ENCODE data around the gene RANBP17. TPM values are rescaled to one million over a fixed set of nuclear protein-coding genes. Genes with fewer than 3 reads are reported as not detected.

RANBP17 gene
- total and polyA plus RNA-seq, 2 of the 4 experiments (the other 2 are of a cell fraction): 8.2 to 29.0 TPM

- no TSS peak for BruUV-seq (replicated peaks)
Measured at GRCh38 chr5:170917113-170917512, 55.3 kb downstream of the RANBP17 start.

More at GRCh38 chr5:170917113-170917512, 55.3 kb downstream of the RANBP17 start:
- Histone ChIP-seq H3K9me3 (ENCODE audit: control insufficient read depth, insufficient read depth, low read length) (no peaks in the 10 kb centered on the region), H3K18ac (ENCODE audit: low read depth, low read length) (no peak overlapping the region), H2BK20ac (ENCODE audit: low read depth, low read length) (no peak overlapping the region), H3K4me3 (ENCODE audit: insufficient read depth, low read depth, low read length) (no peak overlapping the region), H4K8ac (ENCODE audit: low read depth in 2 of 2, low read length in 2 of 2) (no peak overlapping the region), H2AFZ (replicated peaks; ENCODE audit: low read length, poor library complexity) (no peak overlapping the region), H3K27me3 (ENCODE audit: control insufficient read depth, insufficient read depth, low read length) (no peaks in the 10 kb centered on the region), H3K36me3 (ENCODE audit: control insufficient read depth, insufficient read depth, low read length) (no peaks in the 10 kb centered on the region), H3K23ac (ENCODE audit: low read depth, low read length) (no peak overlapping the region), H2AK5ac (ENCODE audit: low read depth, low read length) (no peak overlapping the region), H3K9me1 (ENCODE audit: insufficient read depth, low read length) (peaks cover 3% of the 10 kb centered on the region), H3K9ac (ENCODE audit: low read depth, low read length) (no peak overlapping the region), H4K5ac (ENCODE audit: low read depth, low read length) (no peak overlapping the region), H2AK9ac (replicated peaks; ENCODE audit: low read depth, low read length, poor library complexity) (no peak overlapping the region), H3K4me2 (ENCODE audit: low read depth, low read length) (no peak overlapping the region), H3K14ac (replicated peaks; ENCODE audit: low read depth, low read length) (no peak overlapping the region), H4K20me1 (ENCODE audit: insufficient read depth, low read length) (no peaks in the 10 kb centered on the region; the same call in 1 of the 2 replicates), H2BK5ac (ENCODE audit: low read depth, low read length, poor library complexity, severe bottlenecking) (no peak overlapping the region), H3K27ac (ENCODE audit: insufficient read depth, low read length) (no peak overlapping the region), H2BK120ac (ENCODE audit: low read depth, low read length) (no peak overlapping the region), H3K4ac (ENCODE audit: low read depth, low read length) (no peak overlapping the region), H3K4me1 (ENCODE audit: control insufficient read depth, insufficient read depth, low read length) (peaks cover 6% of the 10 kb centered on the region), H4K91ac (ENCODE audit: insufficient read depth, low read depth, low read length) (no peak overlapping the region), H2BK15ac (ENCODE audit: low read depth, low read length) (no peak overlapping the region), H3K56ac (ENCODE audit: extremely low read depth, insufficient read depth, low read length) (no peak overlapping the region), H3K79me1 (ENCODE audit: low read depth in 1 of 2, low read length in 2 of 2) (no peaks in the 10 kb centered on the region; a peak in 1 of 4 replicates)
- intact Hi-C loops (cut with micrococcal nuclease): loop anchor here (2.0 kb wide), 1 partner anchor 108 kb away; no protein-coding TSS in a partner anchor
- CTCF ChIA-PET: interaction anchor here (0.9 to 1.0 kb wide), 2 partner anchors 10 to 108 kb away, joined by 3 to 4 read pairs; no protein-coding TSS in a partner anchor
- in situ Hi-C loops (cut with MboI; ENCODE audit: low sequenced_read_pairs): no loop called here
- ATAC-seq (ENCODE audit: low read depth) (no peak), DNase-seq (no peak)
- TF ChIP-seq MXI1 (IDR thresholded peaks at IDR 0.05; ENCODE audit: borderline replicate concordance, low read depth, low read length) (no peak), FOS (IDR thresholded peaks at IDR 0.05; ENCODE audit: low read depth, low read length) (no peak), POLR2A (IDR thresholded peaks at IDR 0.05; ENCODE audit: low read depth, low read length) (no peak), SMC3 (IDR thresholded peaks at IDR 0.05; ENCODE audit: low read depth, low read length) (peak; percentile 30; the same call in 1 of the 2 replicates), CEBPB (IDR thresholded peaks at IDR 0.05; ENCODE audit: low read depth, low read length) (no peak), USF2 (IDR thresholded peaks at IDR 0.05; ENCODE audit: low read depth, low read length) (no peak), ELK1 (IDR thresholded peaks at IDR 0.05; ENCODE audit: borderline replicate concordance, low read depth, low read length) (no peak), RFX5 (IDR thresholded peaks at IDR 0.05; ENCODE audit: low read depth, low read length) (no peak), MAFK (IDR thresholded peaks at IDR 0.05; ENCODE audit: low read depth, low read length) (no peak), CTCF (conservative IDR thresholded peaks at IDR 0.05; ENCODE audit: low read depth, low read length) (peak; percentile 42), BHLHE40 (IDR thresholded peaks at IDR 0.05; ENCODE audit: low read depth, low read length) (no peak), MAZ (IDR thresholded peaks at IDR 0.05; ENCODE audit: borderline replicate concordance, low read depth, low read length) (no peak), NFE2L2 (IDR thresholded peaks at IDR 0.05; ENCODE audit: low read depth, low read length) (no peak), RAD21 (IDR thresholded peaks at IDR 0.05; ENCODE audit: low read length) (peak; percentile 23), RCOR1 (IDR thresholded peaks at IDR 0.05; ENCODE audit: insufficient replicate concordance, low read length) (no peak), CHD1 (IDR thresholded peaks at IDR 0.05; ENCODE audit: low read depth, low read length) (no peak)
- dilution Hi-C loops (cut with HindIII; ENCODE audit: low sequenced_read_pairs, unreplicated experiment): no loop called here
- POLR2A ChIA-PET (ENCODE audit: unreplicated experiment): no interaction called here

Measured in IMR-90 (cell line).